Smooth muscle cell (in vitro differentiated cells): ENCODE measurements around the gene TENT4B. TPM values are rescaled to one million over a fixed set of nuclear protein-coding genes. Genes with fewer than 3 reads are reported as not detected.

Source experiments
- DNase-seq: peaks from one replicate; lab custom pipeline; 2025; ENCODE audit not compliant: unreplicated experiment; lab: John Stamatoyannopoulos, UW
- H2AFZ ChIP-seq: fragments of 200-600 bp; sonication (generic); 2 replicates; pipeline ENCODE4 v1.6.0; 2016; ENCODE audit warnings: antibody characterized with exemption, low read depth, mild to moderate bottlenecking
- H3F3A ChIP-seq: fragments of 200-600 bp; sonication (generic); 2 replicates; pipeline ENCODE4 v1.6.0; 2017; ENCODE audit warnings: antibody characterized with exemption, low read depth
- H3K27ac ChIP-seq: fragments of 200-600 bp; sonication (generic); 2 replicates; pipeline ENCODE4 v1.5.1; 2016; ENCODE audit warnings: low read depth, mild to moderate bottlenecking
- H3K27me3 ChIP-seq: fragments of 200-600 bp; sonication (generic); 2 replicates; pipeline ENCODE4 v1.6.1; 2016; ENCODE audit warnings: low read depth, mild to moderate bottlenecking
- H3K36me3 ChIP-seq: fragments of 200-600 bp; sonication (generic); 2 replicates; pipeline ENCODE4 v1.5.1; 2016; ENCODE audit warnings: low read depth
- H3K4me1 ChIP-seq: fragments of 200-600 bp; sonication (generic); 2 replicates; pipeline ENCODE4 v1.5.1; 2016; ENCODE audit warnings: low read depth
- H3K4me2 ChIP-seq: fragments of 200-600 bp; sonication (generic); 2 replicates; pipeline ENCODE4 v1.6.0; 2016; ENCODE audit warnings: mild to moderate bottlenecking
- H3K4me3 ChIP-seq: fragments of 200-600 bp; sonication (generic); 2 replicates; pipeline ENCODE4 v1.5.1; 2016; ENCODE audit warnings: mild to moderate bottlenecking
- H3K79me2 ChIP-seq: fragments of 200-600 bp; sonication (generic); 2 replicates; pipeline ENCODE4 v1.6.0; 2016; ENCODE audit warnings: low read depth, mild to moderate bottlenecking
- H3K9ac ChIP-seq: fragments of 200-600 bp; sonication (generic); 2 replicates; pipeline ENCODE4 v1.6.0; 2016; ENCODE audit warnings: low read depth
- H3K9me3 ChIP-seq: fragments of 200-600 bp; sonication (generic); replicated peaks from 2 replicates; pipeline ENCODE4 v1.5.1; 2016; ENCODE audit warnings: low read depth
- H4K20me1 ChIP-seq: fragments of 200-600 bp; sonication (generic); 2 replicates; pipeline ENCODE4 v1.6.0; 2016; ENCODE audit warnings: low read depth
- WGBS: methylation state at CpG from one replicate; pipeline ENCODE4 v1.1.7; 2016; ENCODE audit warnings: low lambda C conversion rate; 5-methylcytosine and 5-hydroxymethylcytosine counted together
- polyA plus RNA-seq: library from polyadenylated mRNA; unstranded; fragments of >200 nt; fragmentation: Nextera tagmentation; extraction: Ambion mirVana; gene quantifications from 2 replicates; pipeline ENCODE4 v1.2.1, GENCODE V29; 2016
- total RNA-seq: library from RNA; depleted of rRNA; stranded (reverse); fragments of >200 nt; gene quantifications from 2 replicates; pipeline ENCODE4 v1.2.3, GENCODE V29; 2014
- TF ChIP-seq, protein P1 (sequence below): fragments of 200-600 bp; sonication (generic); IDR thresholded peaks from 2 replicates; pipeline ENCODE4 v1.5.1; 2017; ENCODE audit warnings: borderline replicate concordance, mild to moderate bottlenecking, antibody characterized with exemption; ENCODE audit not compliant: insufficient read depth, poor library complexity, severe bottlenecking

The TENT4B gene
- total and polyA plus RNA-seq, 2 experiments from 2014 or later = 2.6 to 8.8 TPM

- Histone ChIP-seq H3K9me3 (no peaks in the 10 kb centered on the region), H3K79me2 (peaks cover 7% of the 10 kb centered on the region), H3K27ac (peak overlapping the region; percentile 87), H3K27me3 (no peaks in the 10 kb centered on the region), H3K4me1 (peaks cover 11% of the 10 kb centered on the region), H3K4me2 (peak overlapping the region; percentile 75), H3K4me3 (no peak overlapping the region), H3K9ac (peak overlapping the region; percentile 58), H2AFZ (no peak overlapping the region), H4K20me1 (no peaks in the 10 kb centered on the region), H3F3A (peaks cover 3% of the 10 kb centered on the region), H3K36me3 (no peaks in the 10 kb centered on the region)
- TF ChIP-seq, protein P1, sequence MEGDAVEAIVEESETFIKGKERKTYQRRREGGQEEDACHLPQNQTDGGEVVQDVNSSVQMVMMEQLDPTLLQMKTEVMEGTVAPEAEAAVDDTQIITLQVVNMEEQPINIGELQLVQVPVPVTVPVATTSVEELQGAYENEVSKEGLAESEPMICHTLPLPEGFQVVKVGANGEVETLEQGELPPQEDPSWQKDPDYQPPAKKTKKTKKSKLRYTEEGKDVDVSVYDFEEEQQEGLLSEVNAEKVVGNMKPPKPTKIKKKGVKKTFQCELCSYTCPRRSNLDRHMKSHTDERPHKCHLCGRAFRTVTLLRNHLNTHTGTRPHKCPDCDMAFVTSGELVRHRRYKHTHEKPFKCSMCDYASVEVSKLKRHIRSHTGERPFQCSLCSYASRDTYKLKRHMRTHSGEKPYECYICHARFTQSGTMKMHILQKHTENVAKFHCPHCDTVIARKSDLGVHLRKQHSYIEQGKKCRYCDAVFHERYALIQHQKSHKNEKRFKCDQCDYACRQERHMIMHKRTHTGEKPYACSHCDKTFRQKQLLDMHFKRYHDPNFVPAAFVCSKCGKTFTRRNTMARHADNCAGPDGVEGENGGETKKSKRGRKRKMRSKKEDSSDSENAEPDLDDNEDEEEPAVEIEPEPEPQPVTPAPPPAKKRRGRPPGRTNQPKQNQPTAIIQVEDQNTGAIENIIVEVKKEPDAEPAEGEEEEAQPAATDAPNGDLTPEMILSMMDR = no peak
- DNase-seq = no peak
- WGBS = 64% methylated on average over 12 of the region's 12 CpGs
Observed at GRCh38 chr16:50252874-50253513, 99.9 kb downstream of the TENT4B start.

DNA sequence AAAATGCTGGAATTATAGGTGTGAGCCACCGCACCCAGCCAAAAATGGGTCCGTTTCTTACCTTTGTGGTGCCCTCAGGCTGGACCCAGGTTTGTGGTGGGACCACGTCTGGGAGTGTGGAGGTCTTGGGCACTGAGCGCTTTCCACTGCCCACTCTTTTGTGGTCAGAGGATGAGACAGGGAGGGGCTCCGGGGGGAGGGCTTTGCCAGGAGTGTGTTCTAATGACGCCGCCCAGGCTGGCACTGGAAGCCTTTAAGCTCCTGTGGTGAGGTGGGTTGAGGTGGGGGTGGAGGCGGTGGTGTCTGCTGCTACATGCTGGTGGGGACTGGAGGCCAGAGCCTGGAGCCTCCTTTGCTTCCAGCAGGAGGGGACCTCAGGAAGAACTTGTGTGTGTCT is 100.4 kb downstream of the TENT4B start:
- peak overlapping the region; percentile 75 for H3K4me2 ChIP-seq
- no peak for DNase-seq
- no peak overlapping the region for H2AFZ ChIP-seq

DNA sequence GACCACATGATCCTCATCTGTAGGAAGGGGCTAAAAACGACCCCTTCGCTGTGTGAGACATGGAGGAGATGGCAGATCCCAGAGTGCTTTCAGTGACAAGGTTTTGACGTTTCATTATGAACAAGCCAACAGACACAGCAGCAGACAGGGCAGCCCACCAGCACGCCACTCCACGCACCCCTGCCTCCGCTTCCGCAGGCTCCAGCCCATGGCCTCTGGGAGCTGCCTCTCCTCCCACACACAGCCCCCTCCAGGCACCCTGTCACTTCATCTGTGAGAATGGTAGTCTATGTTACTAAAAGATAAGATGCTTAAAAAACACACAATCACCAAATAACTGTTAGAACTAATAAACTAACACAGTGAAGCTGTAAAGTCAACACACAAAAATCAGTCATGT is 101.0 kb downstream of the TENT4B start:
- Histone ChIP-seq H3K79me2 (peaks cover 7% of the 10 kb centered on the region), H3K4me3 (no peak overlapping the region), H2AFZ (no peak overlapping the region), H3F3A (peaks cover 3% of the 10 kb centered on the region), H3K4me2 (peak overlapping the region; percentile 75), H3K27me3 (no peaks in the 10 kb centered on the region), H3K4me1 (peaks cover 15% of the 10 kb centered on the region), H3K9me3 (no peaks in the 10 kb centered on the region), H3K36me3 (no peaks in the 10 kb centered on the region), H4K20me1 (no peaks in the 10 kb centered on the region), H3K9ac (peak overlapping the region; percentile 67), H3K27ac (peak overlapping the region; percentile 87)
- DNase-seq = no peak
- TF ChIP-seq, protein P1 = no peak
- 45% methylated on average over 7 of the region's 7 CpGs for WGBS

More for the DNA sequence above, 100.4 kb downstream of the TENT4B start:
- no peaks in the 10 kb centered on the region for H3K27me3 ChIP-seq
- peaks cover 7% of the 10 kb centered on the region for H3K79me2 ChIP-seq
- TF ChIP-seq, protein P1 = no peak
- H3K27ac ChIP-seq = peak overlapping the region; percentile 87
- no peaks in the 10 kb centered on the region for H3K9me3 ChIP-seq
- peaks cover 11% of the 10 kb centered on the region for H3K4me1 ChIP-seq
- WGBS = 50% methylated on average over 8 of the region's 8 CpGs
- peak overlapping the region; percentile 67 for H3K9ac ChIP-seq
- no peak overlapping the region for H3K4me3 ChIP-seq
- H4K20me1 ChIP-seq = no peaks in the 10 kb centered on the region
- H3F3A ChIP-seq = peaks cover 3% of the 10 kb centered on the region
- no peaks in the 10 kb centered on the region for H3K36me3 ChIP-seq

GRCh38 chr16:50255538-50255937 is 102.4 kb downstream of the TENT4B start:
- Histone ChIP-seq H3K4me1 (peaks cover 24% of the 10 kb centered on the region), H3K4me3 (no peak overlapping the region), H3K27ac (no peak overlapping the region), H3K27me3 (no peaks in the 10 kb centered on the region), H3K79me2 (no peaks in the 10 kb centered on the region), H3K36me3 (no peaks in the 10 kb centered on the region), H2AFZ (no peak overlapping the region), H4K20me1 (no peaks in the 10 kb centered on the region), H3K9me3 (no peaks in the 10 kb centered on the region), H3K4me2 (no peak overlapping the region), H3F3A (peaks cover 3% of the 10 kb centered on the region), H3K9ac (no peak overlapping the region)
- TF ChIP-seq, protein P1 = no peak
- no peak for DNase-seq
- 92% methylated on average over 2 of the region's 2 CpGs for WGBS
